Inflammatory macrophage (primary cell): ENCODE results near the gene CCNF.
A peak's percentile ranks its signal among the peaks of the same experiment; 100 is the strongest.
"Not testable (repeated sequence)": the region's sequence is repeated elsewhere in the genome, so short reads cannot be mapped to it uniquely, and the experiment has no call there.

Experiments
- DNase-seq, 2 donors: peaks; one replicate each; pipeline ENCODE4 v3.0.0-alpha.2; 2020 to 2022
- total RNA-seq, 18 experiments: gene quantifications; one replicate each; lab custom pipeline; 2026; ENCODE audit warnings: mixed read lengths in 6 of 18, inconsistent platforms in 2 of 18; lab: John Stamatoyannopoulos, UW

The CCNF gene
- 4.8 to 37.3 (median 22.1) reads per million in 18 experiments for total RNA-seq

- DNase-seq, result peak; percentile 96 to 97
These were observed at the start of gene CCNF for GRCh38 chr16:2429034-2429770. CCNF (plus strand) TSS chr16:2429447; CDS start chr16:2429482, 35 bp downstream.

- peak in 1 of 2 donors; percentile 50 for DNase-seq
These were observed 45.7 kb upstream of the CCNF start for GRCh38 chr16:2383501-2383900.

DNA sequence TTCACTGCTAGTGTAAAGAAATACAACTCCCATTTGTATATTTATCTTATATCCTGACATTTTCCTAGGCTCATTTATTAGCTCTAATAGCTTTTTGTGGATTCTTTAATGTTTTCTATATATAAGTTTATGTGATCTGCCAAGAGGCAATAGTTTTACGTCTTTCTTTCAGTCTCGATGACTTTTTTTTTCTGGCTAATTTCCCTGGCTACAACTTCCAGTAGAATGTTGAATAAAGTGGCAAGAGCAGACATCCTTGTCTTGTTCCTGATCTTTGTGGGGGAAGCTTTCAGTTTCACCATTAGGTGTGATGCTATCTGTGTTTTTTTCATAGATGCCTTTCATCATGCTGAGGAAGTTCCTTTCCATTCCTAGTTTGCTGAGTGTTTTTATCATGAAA lies 44.8 kb upstream of the CCNF start:
- DNase-seq, result peak in 1 of 2 donors; percentile 4

DNA sequence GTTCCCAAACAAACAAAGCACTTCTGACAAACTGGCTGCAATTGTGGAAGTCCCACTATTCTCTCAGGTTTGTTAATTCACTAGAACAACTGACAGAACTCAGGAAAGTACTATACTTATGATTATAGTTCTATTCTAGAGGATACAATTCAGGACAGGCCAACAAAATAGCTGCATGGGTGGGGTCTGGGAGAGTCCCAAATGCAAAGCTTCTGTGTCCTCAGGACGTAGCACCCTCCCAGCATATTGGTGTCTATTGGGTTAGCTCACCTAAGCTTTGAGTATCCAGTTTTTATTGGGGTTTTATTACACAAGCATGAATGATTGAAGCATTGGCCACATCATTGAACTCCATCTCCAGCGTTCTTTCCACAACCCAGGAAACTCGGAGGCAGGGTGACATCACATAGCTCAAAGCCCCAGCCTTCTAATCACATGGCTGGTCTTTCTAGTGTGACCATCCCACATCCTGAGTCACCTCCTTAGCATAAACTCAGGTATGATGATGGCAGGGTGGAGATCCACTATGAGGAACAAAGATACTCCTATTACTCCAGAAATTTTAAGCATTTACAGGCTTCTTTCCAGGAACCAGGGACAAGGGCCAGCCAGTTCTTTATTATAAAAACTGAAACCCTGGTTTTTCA lies 43.9 kb upstream of the CCNF start:
- no peak for DNase-seq

DNA sequence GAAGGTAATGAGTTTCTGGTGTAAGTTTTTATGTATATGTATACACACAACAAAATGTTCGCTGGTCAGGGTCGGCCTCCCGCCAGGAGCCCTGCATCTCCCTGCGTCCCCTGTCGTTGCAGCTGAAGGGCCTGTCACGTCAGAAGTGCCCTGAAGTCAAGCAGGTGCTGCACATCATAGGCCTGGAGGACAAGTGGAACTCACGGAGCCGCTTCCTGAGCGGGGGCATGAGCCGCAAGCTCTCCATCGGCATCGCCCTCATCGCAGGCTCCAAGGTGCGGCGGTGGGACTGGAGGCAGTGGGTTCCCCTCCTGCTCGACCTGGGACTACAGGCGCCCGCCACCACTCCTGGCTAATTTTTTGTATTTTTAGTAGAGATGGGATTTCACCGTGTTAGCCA lies 43.3 kb upstream of the CCNF start:
- DNase-seq, result not testable (repeated sequence)

DNA sequence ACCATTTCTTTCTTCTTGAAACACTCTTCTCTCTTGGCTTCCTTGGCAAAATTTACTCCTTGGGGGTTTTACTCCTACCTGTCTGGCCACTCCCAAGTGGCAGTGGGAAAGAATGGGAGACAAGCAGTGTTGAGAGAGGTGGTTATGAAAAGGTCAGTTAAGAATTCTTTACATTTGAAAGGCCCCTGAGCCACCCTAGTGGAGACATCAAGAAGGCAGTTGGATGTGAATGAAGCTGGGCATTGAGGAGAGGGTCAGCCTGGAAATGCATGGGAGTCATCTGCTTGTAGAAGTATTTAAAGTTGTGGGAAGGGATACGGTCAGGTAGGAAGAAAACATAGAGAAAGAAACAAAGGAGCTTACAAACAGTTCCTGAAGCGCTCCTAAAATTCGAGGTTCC lies 42.3 kb upstream of the CCNF start:
- no peak for DNase-seq

GRCh38 chr16:2388139-2388874 lies 40.9 kb upstream of the CCNF start:
- DNase-seq, result no peak

- DNase-seq, result no peak
These were observed 40.3 kb upstream of the CCNF start for GRCh38 chr16:2388875-2389433.

GRCh38 chr16:2392025-2392424 lies 37.2 kb upstream of the CCNF start:
- DNase-seq, result no peak

- DNase-seq, result no peak
These were observed 30.7 kb upstream of the CCNF start for GRCh38 chr16:2398520-2398919.

GRCh38 chr16:2404099-2404498 lies 25.1 kb upstream of the CCNF start:
- no peak for DNase-seq

DNA sequence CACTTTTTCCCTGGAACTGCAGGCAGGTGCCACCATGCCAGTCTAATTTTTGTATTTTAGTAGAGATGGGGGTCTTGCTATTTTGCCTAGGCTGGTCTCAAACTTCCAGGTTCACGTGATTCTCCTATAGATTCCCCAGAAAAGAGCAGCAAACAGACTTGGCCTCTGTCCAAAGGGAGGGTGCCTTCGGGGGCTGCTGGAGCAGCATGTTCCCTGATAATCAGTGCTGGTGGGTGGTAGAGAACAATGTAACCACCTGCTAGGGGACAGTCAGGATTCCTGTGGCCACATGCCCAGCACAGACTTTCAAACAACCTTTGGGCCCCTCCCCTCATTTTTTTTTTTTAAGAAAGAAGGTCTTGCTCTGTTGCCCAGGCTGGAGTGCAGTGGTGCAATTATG lies 14.2 kb upstream of the CCNF start:
- DNase-seq, result no peak

DNA sequence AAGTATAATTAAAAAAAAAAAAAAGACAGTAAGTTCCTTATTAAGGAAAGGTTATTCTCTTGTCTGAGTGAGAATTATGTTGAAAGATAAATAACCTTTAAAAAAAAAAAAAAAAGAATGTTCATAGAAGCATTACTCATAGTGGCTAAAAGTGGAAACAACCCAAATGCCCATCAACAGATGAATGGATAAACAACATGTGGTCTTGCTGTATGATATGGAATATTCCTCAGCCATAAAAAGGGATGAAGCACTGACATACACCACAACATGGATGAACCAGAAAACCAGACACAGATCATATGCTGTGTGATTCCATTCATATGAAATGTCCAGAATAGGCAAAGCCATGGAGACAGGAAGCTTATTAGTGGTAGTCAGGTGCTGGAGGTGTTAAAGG lies 9.2 kb upstream of the CCNF start:
- no peak for DNase-seq

DNA sequence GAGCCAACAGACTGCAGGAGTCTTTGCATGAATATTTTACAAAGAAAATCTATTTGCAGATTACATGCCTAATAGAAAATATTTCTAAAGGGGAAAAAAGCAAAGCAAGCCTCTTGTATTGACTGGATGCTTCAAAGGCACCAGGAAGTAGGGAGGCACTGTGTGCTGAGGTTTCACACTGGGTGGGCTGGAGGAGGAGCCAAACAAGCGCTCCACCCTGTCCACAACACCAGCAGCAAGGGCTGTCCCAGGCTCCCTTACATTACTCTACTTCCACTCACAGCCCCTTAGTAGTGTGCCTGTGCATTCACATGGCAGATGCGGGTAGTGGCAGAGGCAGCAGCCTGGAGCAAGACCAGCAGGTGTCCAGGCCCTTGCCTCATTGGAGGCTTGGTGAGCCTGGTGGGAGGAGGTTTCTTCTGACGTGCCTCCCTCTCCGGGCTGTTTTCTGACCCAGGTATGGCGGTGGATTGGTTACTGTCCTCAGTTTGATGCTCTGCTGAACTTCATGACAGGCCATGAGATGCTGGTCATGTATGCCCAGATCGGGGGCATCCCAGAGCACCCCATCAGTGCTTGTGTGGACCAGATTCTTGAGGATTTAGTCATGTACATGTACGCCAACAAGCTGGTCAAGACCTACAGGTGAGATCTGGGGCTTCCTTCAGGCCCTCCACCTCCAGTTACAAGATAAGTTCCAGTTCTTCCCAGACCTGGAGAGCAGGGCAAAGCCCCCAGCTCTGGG lies 7.0 kb upstream of the CCNF start:
- DNase-seq, result no peak

DNA sequence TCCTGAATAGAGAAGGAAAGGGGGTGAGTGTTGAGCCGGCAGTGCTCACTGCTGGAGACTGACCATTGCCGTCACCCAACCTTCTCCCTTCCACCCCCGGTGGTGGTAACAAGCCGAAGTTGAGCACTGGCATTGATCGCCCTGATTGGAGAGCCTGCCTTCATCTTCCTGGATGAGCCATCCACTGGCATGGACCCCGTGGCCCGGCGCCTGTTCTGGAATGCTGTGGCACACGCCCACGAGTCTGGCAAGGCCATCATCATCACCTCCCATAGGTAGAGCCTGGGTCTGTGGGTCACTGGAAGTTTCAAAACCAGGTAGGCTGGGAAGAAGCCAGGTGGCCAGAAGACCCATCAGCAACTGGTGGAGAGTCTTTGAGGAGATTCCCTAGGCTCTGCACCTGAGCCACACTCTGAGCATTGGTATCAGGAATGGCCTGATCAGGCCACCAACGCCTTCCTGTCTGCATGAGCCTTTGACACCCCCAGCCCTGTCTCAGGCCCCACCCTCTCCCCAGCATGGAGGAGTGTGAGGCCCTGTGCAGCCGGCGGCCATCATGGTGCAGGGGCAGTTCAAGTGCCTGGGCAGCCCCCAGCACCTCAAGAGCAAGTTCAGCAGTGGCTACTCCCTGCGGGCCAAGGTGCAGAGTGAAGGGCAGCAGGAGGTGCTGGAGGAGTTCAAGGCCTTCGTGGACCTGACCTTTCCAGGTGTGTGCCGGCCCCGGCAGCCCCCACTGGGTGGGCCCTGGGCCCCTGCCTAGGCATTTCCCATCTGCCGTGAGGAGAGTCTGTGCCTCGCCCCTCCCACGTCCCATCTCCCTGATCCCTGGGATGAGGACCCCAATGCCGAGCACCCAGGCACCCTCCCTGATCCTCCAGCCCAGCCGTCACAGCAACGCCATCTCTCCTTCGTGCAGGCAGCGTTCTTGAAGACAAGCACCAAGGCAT lies 4.9 kb upstream of the CCNF start:
- DNase-seq, result no peak

GRCh38 chr16:2425008-2425518 lies 4.2 kb upstream of the CCNF start:
- DNase-seq, result no peak

DNA sequence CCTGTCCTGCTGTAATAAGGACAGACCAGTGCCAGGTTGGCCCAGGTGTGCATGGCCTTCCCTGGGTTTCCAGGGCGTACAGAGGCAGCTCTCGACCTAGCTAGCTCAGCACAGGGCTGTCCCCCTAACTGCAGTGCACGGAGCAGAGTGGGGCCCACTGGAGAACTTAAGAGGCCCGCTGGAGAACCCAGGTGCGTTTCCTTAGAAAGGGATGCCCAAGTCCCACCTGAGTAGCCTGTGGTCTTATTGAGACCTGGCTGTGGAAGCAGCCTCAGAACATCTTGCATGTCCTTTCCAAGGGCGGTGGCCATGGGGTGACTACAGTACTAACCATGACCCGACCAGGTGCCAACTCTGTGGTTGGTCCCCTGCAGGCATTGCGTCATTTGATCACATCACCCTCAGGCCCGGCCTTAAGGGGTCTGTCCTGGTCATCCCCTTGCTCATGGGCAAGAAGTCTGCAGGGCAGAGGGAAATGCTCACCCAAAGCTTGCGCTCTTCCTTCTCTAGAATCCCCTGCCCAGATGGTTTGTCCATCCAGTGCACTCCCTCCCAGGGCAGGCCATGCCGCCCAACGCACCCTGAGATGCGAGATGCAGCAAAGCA lies 3.3 kb upstream of the CCNF start:
- DNase-seq, result no peak

- DNase-seq, result no peak
These were observed 2.3 kb upstream of the CCNF start for GRCh38 chr16:2426941-2427361.

DNA sequence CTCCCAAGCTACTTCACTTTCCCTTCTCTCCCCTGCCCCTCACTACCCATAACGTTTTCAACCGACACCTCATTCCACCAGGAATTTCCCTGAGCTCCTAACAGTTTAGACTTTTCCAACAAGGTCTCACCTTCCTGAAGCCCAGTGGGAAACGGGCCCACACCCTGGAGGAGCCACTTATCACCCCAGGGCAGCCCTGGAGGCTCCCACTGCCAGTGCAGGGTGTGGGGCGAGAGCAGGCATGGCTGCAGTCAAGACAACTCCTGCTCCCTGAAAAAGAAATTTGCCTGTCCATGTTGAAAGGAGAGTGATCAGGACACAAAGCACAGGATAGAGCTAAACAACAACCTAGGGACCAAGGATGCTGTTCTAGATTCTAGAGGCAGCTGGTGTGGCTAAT lies 1.7 kb upstream of the CCNF start:
- no peak for DNase-seq

DNA sequence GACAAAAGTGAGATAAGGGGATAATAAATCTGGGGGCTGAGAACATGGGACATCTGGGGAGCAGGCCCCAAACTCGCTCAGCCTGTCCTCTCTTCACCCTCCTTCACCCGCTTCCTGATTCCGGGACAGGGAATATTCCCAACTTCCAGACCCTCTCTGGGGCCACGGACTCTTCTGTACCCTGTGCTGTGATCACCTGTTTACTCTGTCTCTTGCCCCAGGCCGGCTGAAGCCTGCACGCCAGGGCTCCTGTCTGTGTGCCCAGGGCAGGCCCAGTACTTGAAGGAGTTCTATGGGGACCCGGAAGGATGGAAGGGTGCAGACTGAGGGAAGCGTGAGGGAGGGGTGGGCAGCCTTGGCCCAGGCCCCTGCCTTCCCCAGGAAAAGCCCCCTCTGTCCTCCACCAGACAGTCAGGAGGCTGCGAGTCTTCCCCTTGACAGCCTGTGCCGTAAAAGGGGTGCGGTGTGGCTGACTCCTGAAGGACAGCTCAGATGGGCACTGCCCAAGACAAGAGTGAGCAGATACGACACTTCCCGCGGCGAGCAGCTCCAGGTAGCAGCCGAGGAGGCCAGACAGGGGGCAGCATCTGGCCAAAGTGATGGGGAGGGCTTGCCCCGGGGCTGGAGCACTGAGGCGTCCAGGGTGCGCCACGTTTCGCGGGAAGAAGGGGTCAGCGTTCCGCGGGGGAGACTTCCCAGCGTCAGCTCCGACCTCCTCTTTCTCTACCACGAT lies 1.0 kb upstream of the CCNF start:
- no peak for DNase-seq
